ENCODE data around the gene MAP3K5.
"Not testable (repeated sequence)": the region's sequence is repeated elsewhere in the genome, so short reads cannot be mapped to it uniquely, and the experiment has no call there.

The MAP3K5 gene

GRCh38 chr6:136791296-136792094 lies 782 bp downstream of the MAP3K5 start:
- peak in 30 of 56 donors; percentile 3 to 54 (median 36) for DNase-seq

GRCh38 chr6:136790411-136791295 lies 1.6 kb downstream of the MAP3K5 start:
- DNase-seq: no peak

- not testable (repeated sequence) for DNase-seq
These were observed 2.8 kb downstream of the MAP3K5 start for GRCh38 chr6:136789440-136789839.

- DNase-seq: no peak
These were observed 4.0 kb downstream of the MAP3K5 start for GRCh38 chr6:136788069-136788902.

GRCh38 chr6:136787726-136788068 lies 4.6 kb downstream of the MAP3K5 start:
- DNase-seq: no peak

GRCh38 chr6:136786658-136787057 lies 5.6 kb downstream of the MAP3K5 start:
- DNase-seq: no peak

- peak in 10 of 56 donors; percentile 13 to 51 (median 23) for DNase-seq
These were observed 7.1 kb downstream of the MAP3K5 start for GRCh38 chr6:136784910-136785746.

GRCh38 chr6:136784271-136784664 lies 8.0 kb downstream of the MAP3K5 start:
- no peak for DNase-seq

GRCh38 chr6:136783495-136784270 lies 8.6 kb downstream of the MAP3K5 start:
- DNase-seq: peak in 6 of 56 donors; percentile 6 to 30 (median 28)

GRCh38 chr6:136783021-136783420 lies 9.3 kb downstream of the MAP3K5 start:
- no peak for DNase-seq

- no peak for DNase-seq
These were observed 10.1 kb downstream of the MAP3K5 start for GRCh38 chr6:136782021-136782770.

- DNase-seq: no peak
These were observed 11.3 kb downstream of the MAP3K5 start for GRCh38 chr6:136780972-136781371.

GRCh38 chr6:136779682-136780081 lies 12.6 kb downstream of the MAP3K5 start:
- no peak for DNase-seq

GRCh38 chr6:136777651-136778050 lies 14.6 kb downstream of the MAP3K5 start:
- no peak for DNase-seq

- DNase-seq: no peak
These were observed 16.7 kb downstream of the MAP3K5 start for GRCh38 chr6:136775548-136775947.

- no peak for DNase-seq
These were observed 17.2 kb downstream of the MAP3K5 start for GRCh38 chr6:136775081-136775480.

GRCh38 chr6:136774228-136775041 lies 17.8 kb downstream of the MAP3K5 start:
- no peak for DNase-seq

GRCh38 chr6:136773473-136773796 lies 18.8 kb downstream of the MAP3K5 start:
- no peak for DNase-seq

Measured in nucleus accumbens (tissue), 56 donors.